CD4-positive, alpha-beta T cell (primary cell): Measurements from ENCODE around the gene ADAP2. TPM values are rescaled to one million over a fixed set of nuclear protein-coding genes. Genes with fewer than 3 reads are reported as not detected.
A peak's percentile ranks its signal among the peaks of the same experiment; 100 is the strongest.
"Not testable (repeated sequence)": the region's sequence is repeated elsewhere in the genome, so short reads cannot be mapped to it uniquely, and the experiment has no call there.

Source experiments
- ATAC-seq: fragments of 200-7000 bp; cut with Tn5 transposase; one replicate; pipeline ENCODE4 v1.10.0; 2022; ENCODE audit warnings: mild to moderate bottlenecking; ENCODE audit not compliant: poor library complexity
- CTCF ChIA-PET: fragments of 350-600 bp; sonication (Branson Sonifier 250); formaldehyde crosslinking; loops from one replicate; lab custom pipeline; 2021; ENCODE audit warnings: antibody characterized with exemption, inconsistent platforms; lab: Charles Lee
- POLR2A ChIA-PET: fragments of 350-600 bp; sonication (Branson Sonifier 250); formaldehyde crosslinking; loops from one replicate; lab custom pipeline; 2021; ENCODE audit warnings: antibody characterized with exemption, inconsistent platforms; lab: Charles Lee
- DNase-seq, 14 experiments: peaks; one replicate each; pipeline ENCODE4 v3.0.0-alpha.2; 2013 to 2020; ENCODE audit warnings: mixed read lengths in 2 of 14
- H3K27ac ChIP-seq, 2 donors: one replicate each; pipeline versions ENCODE4 v1.5.1 to v1.7.0; 2013; ENCODE audit warnings: low read length in 2 of 2, low read depth in 1 of 2, mild to moderate bottlenecking in 1 of 2
- H3K27me3 ChIP-seq, 2 experiments: 1 replicate in 1 of 2; 2 replicates in 1 of 2; pipeline versions ENCODE4 v1.6.1 to v1.7.0; 2013; ENCODE audit warnings: low read length in 2 of 2, control low read depth in 1 of 2, mild to moderate bottlenecking in 1 of 2, moderate library complexity in 1 of 2; ENCODE audit not compliant: insufficient read depth in 2 of 2, control insufficient read depth in 1 of 2
- H3K36me3 ChIP-seq: one replicate; pipeline ENCODE4 v1.6.1; 2013; ENCODE audit warnings: low read length, control low read depth; ENCODE audit not compliant: insufficient read depth
- H3K4me1 ChIP-seq: one replicate; pipeline ENCODE4 v1.6.1; 2013; ENCODE audit warnings: low read length, control low read depth; ENCODE audit not compliant: insufficient read depth
- H3K4me3 ChIP-seq: one replicate; pipeline ENCODE4 v1.5.1; 2013; ENCODE audit warnings: mild to moderate bottlenecking, low read length, moderate library complexity
- H3K9me3 ChIP-seq, 2 experiments: 1 replicate in 1 of 2; 2 replicates in 1 of 2; pipeline versions ENCODE4 v1.6.1 to v1.7.0; 2013; ENCODE audit warnings: low read length in 2 of 2, mild to moderate bottlenecking in 2 of 2, control low read depth in 1 of 2, moderate library complexity in 1 of 2; ENCODE audit not compliant: control insufficient read depth in 1 of 2, insufficient read depth in 1 of 2
- H3K27ac Mint-ChIP-seq: one replicate; pipeline ENCODE4 v1.8.0; 2020; ENCODE audit warnings: mixed read lengths
- H3K27me3 Mint-ChIP-seq: one replicate; pipeline ENCODE4 v1.8.0; 2021; ENCODE audit warnings: mixed read lengths
- H3K36me3 Mint-ChIP-seq: one replicate; pipeline ENCODE4 v1.8.0; 2021; ENCODE audit warnings: low read depth, mixed read lengths
- H3K4me1 Mint-ChIP-seq: one replicate; pipeline ENCODE4 v1.8.0; 2021; ENCODE audit warnings: low read depth, mixed read lengths
- H3K4me3 Mint-ChIP-seq: one replicate; pipeline ENCODE4 v1.8.0; 2020; ENCODE audit warnings: mild to moderate bottlenecking, mixed read lengths
- H3K9me3 Mint-ChIP-seq: one replicate; pipeline ENCODE4 v1.8.0; 2020; ENCODE audit warnings: mixed read lengths
- CTCF ChIP-seq: fragments of 200-600 bp; IDR thresholded peaks from one replicate; pipeline ENCODE4 v1.8.0; 2022; ENCODE audit warnings: antibody characterized with exemption, mild to moderate bottlenecking
- intact Hi-C, 2 experiments: fragments of 100-400 bp; cut with DNase I in 1 of 2; cut with micrococcal nuclease in 1 of 2; formaldehyde crosslinking; loops; one replicate each; pipeline versions ENCODE4 v1.15.1 to v1.9.0; 2023 to 2025; cut with DNase I, micrococcal nuclease
- total RNA-seq, 174 experiments: library from RNA in 2 of 174; stranded (reverse) in 2 of 174; gene quantifications; one replicate each; pipeline ENCODE4 v1.2.3 and lab custom pipeline; 2021 to 2026

Gene ADAP2
- total RNA-seq, 2 experiments from 2014 or later: 1.1 to 1.8 TPM

DNA sequence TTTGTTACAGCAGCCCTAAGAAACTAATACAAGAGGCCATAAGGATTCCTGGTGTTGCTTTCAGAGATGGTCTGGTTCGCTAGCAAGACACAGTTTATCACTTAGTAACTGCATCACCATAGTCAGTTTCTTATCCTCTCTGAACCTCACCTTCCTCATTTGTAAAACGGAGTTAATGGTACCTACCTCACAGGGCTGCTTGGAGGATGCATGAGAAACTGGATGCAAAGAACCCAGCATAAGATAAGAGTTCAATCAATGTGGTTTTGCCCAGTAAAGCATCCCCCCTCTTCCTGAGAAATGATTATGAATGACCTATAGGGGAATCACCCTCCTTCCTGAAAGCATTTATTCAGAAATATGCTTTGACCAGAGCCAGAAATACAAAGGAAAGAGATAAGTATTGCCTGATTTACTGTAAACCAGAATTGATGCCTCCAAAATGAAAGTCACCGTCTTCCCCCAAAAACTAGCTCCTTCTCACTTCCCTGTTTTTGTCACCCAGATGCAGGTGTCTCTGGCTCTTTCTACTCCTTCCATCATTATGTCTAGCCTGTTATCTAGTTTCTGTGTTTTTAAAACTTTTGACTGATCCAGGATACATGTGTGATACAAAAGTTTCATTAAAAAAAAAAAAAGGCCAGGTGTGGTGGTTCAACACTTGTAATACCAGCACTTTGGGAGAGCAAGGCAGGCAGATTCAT, 12.9 kb upstream of the ADAP2 start:
- no peak for ATAC-seq
- Histone ChIP-seq H3K9me3 (no peaks in the 10 kb centered on the region), H3K36me3 (no peaks in the 10 kb centered on the region), H3K27ac (no peak overlapping the region), H3K27me3 (no peaks in the 10 kb centered on the region), H3K4me1 (peaks cover 24% of the 10 kb centered on the region), H3K4me3 (no peak overlapping the region)
- Mint-ChIP-seq H3K27me3 (no peaks in the 10 kb centered on the region), H3K9me3 (no peaks in the 10 kb centered on the region), H3K27ac (no peak overlapping the region), H3K36me3 (peaks cover 9% of the 10 kb centered on the region), H3K4me1 (peaks cover 38% of the 10 kb centered on the region), H3K4me3 (peak overlapping the region; percentile 77)
- intact Hi-C loops: loop anchor here in 1 of 2 experiments (5.0 to 10.0 kb wide), 2 partner anchors 77 to 434 kb away; partner anchors contain the start of genes ATAD5 and GOSR1
- DNase-seq: no peak
- ChIA-PET CTCF (no interaction called here), POLR2A (no interaction called here)
- no peak for TF ChIP-seq CTCF

DNA sequence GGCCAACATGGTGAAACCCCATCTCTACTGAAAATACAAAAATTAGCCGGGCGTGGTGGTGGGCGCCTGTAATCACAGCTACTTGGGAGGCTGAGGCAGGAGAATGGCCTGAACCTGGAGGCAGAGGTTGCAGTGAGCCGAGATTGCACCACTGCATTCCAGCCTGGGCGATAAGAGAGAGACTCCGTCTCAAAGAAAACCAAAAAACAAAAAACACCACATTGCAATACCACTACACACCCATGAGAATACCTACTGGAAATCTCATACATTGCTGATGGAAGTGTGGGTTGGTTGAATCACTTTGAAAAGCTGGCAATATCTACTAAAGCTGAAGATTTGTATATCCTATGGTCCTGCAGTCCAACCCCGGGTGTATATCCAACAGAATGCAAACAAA, 11.6 kb upstream of the ADAP2 start:
- H3K27me3 Mint-ChIP-seq, H3K4me3 Mint-ChIP-seq, H3K27ac Mint-ChIP-seq, H3K9me3 ChIP-seq, intact Hi-C loops, ATAC-seq, H3K27ac ChIP-seq, H3K36me3 ChIP-seq, H3K36me3 Mint-ChIP-seq, POLR2A ChIA-PET, DNase-seq, H3K4me3 ChIP-seq, H3K9me3 Mint-ChIP-seq, H3K27me3 ChIP-seq: not testable (repeated sequence)
- H3K4me1 ChIP-seq: peaks cover 20% of the 10 kb centered on the region
- peaks cover 33% of the 10 kb centered on the region for H3K4me1 Mint-ChIP-seq
- CTCF ChIA-PET: interaction anchor here (1.0 kb wide), 1 partner anchor 10 kb away, joined by 3 read pairs; no protein-coding TSS in a partner anchor

- ChIA-PET POLR2A (no interaction called here), CTCF (interaction anchor here (0.6 kb wide), 1 partner anchor 24 kb away, joined by 3 read pairs; no protein-coding TSS in a partner anchor)
- Mint-ChIP-seq H3K9me3 (no peaks in the 10 kb centered on the region), H3K27me3 (no peaks in the 10 kb centered on the region), H3K4me1 (peaks cover 3% of the 10 kb centered on the region), H3K36me3 (no peaks in the 10 kb centered on the region), H3K4me3 (no peak overlapping the region), H3K27ac (no peak overlapping the region)
- H3K27ac ChIP-seq: no peak overlapping the region
- ATAC-seq (no peak), DNase-seq (no peak)
- no peak for TF ChIP-seq CTCF
- intact Hi-C loops: no loop called here
- no peaks in the 10 kb centered on the region for H3K36me3 ChIP-seq
- H3K4me3 ChIP-seq: no peak overlapping the region
- H3K4me1 ChIP-seq: no peaks in the 10 kb centered on the region
- no peaks in the 10 kb centered on the region for H3K9me3 ChIP-seq
- no peaks in the 10 kb centered on the region for H3K27me3 ChIP-seq
These were observed 7.8 kb upstream of the ADAP2 start for GRCh38 chr17:30913955-30914354.
